GM12878 (cell line): ENCODE results near the gene NFYA. TPM values are rescaled to one million over a fixed set of nuclear protein-coding genes. Genes with fewer than 3 reads are reported as not detected.

Experiments
- BRCA1 ChIP-seq: IDR thresholded peaks from 2 replicates; pipeline ENCODE4 v1.6.1; 2011; ENCODE audit warnings: low read depth, low read length, improper control_type of control experiment
- FOXK2 ChIP-seq: fragments of 450-650 bp; IDR thresholded peaks from 2 replicates; pipeline ENCODE4 v1.6.1; 2017; ENCODE audit warnings: mild to moderate bottlenecking, moderate library complexity
- GATAD2B ChIP-seq: fragments of 450-650 bp; conservative IDR thresholded peaks from 2 replicates; pipeline ENCODE4 v1.6.1; 2017; ENCODE audit warnings: low read depth, mild to moderate bottlenecking, moderate library complexity
- HCFC1 ChIP-seq: fragments of 150-350 bp; IDR thresholded peaks from 2 replicates; pipeline ENCODE4 v1.6.1; 2014; ENCODE audit warnings: low read length
- JUND ChIP-seq: IDR thresholded peaks from 2 replicates; pipeline ENCODE4 v1.6.1; 2012; ENCODE audit warnings: low read depth, mild to moderate bottlenecking, low read length, improper control_type of control experiment, moderate library complexity
- MTA2 ChIP-seq: fragments of 450-650 bp; IDR thresholded peaks from 2 replicates; pipeline ENCODE4 v1.6.1; 2016; ENCODE audit warnings: low read depth, mild to moderate bottlenecking, moderate library complexity
- MYB ChIP-seq: fragments of 150-350 bp; IDR thresholded peaks from 2 replicates; pipeline ENCODE4 v1.6.1; 2014; ENCODE audit warnings: mild to moderate bottlenecking, low read depth, low read length, borderline replicate concordance
- NFIC ChIP-seq: IDR thresholded peaks from 2 replicates; pipeline ENCODE4 v1.6.1; 2012; ENCODE audit warnings: low read depth, mild to moderate bottlenecking, inconsistent platforms, low read length, moderate library complexity
- RUNX3 ChIP-seq: IDR thresholded peaks from 2 replicates; pipeline ENCODE4 v1.6.1; 2012; ENCODE audit warnings: low read length, inconsistent platforms
- SMAD1 ChIP-seq: fragments of 450-650 bp; IDR thresholded peaks from 2 replicates; pipeline ENCODE4 v1.6.1; 2018; ENCODE audit warnings: mild to moderate bottlenecking, low read depth; ENCODE audit not compliant: partially characterized antibody
- TCF3 ChIP-seq: IDR thresholded peaks from 2 replicates; pipeline ENCODE4 v1.6.1; 2012; ENCODE audit warnings: low read depth, mild to moderate bottlenecking, low read length, borderline replicate concordance; ENCODE audit not compliant: insufficient read depth
- polyA plus RNA-seq, 11 experiments: library from polyadenylated mRNA; depleted of rRNA in 4 of 11; unstranded in 6 of 11; stranded (reverse) in 5 of 11; fragments of >200 nt; fragmentation: Nextera tagmentation in 4 of 11; fragmentation: Illumina TruSeq in 1 of 11; extraction: Ambion mirVana in 4 of 11; extraction: Trizol in 1 of 11; gene quantifications; 1 replicate in 1 of 11; 2 replicates in 10 of 11; pipeline versions ENCODE4 v1.2.1 to v1.2.3, GENCODE V29; 2011 to 2016; ENCODE audit warnings: inconsistent platforms in 2 of 11, missing spikeins in 2 of 11, low read depth in 1 of 11
- total RNA-seq, 4 experiments: library from RNA; depleted of rRNA in 3 of 4; stranded (reverse); fragments of >200 nt in 3 of 4; fragmentation: Illumina TruSeq in 1 of 4; extraction: Trizol in 1 of 4; gene quantifications; 2 replicates each; pipeline versions ENCODE4 v1.2.1 to v1.2.3, GENCODE V29; 2013 to 2021
- TF ChIP-seq, protein P1 (sequence below): IDR thresholded peaks from 2 replicates; pipeline ENCODE4 v1.6.1; 2012; ENCODE audit warnings: mild to moderate bottlenecking, low read depth, low read length
- TF ChIP-seq, protein P2 (sequence below): IDR thresholded peaks from 2 replicates; pipeline ENCODE4 v1.6.1; 2012; ENCODE audit warnings: low read length, inconsistent platforms

The NFYA gene
- total and polyA plus RNA-seq, 10 of the 15 experiments (the other 5 are each of a cell fraction or from before 2014, with no cell fraction given) = 6.4 to 36.5 (median 19.1) TPM

DNA sequence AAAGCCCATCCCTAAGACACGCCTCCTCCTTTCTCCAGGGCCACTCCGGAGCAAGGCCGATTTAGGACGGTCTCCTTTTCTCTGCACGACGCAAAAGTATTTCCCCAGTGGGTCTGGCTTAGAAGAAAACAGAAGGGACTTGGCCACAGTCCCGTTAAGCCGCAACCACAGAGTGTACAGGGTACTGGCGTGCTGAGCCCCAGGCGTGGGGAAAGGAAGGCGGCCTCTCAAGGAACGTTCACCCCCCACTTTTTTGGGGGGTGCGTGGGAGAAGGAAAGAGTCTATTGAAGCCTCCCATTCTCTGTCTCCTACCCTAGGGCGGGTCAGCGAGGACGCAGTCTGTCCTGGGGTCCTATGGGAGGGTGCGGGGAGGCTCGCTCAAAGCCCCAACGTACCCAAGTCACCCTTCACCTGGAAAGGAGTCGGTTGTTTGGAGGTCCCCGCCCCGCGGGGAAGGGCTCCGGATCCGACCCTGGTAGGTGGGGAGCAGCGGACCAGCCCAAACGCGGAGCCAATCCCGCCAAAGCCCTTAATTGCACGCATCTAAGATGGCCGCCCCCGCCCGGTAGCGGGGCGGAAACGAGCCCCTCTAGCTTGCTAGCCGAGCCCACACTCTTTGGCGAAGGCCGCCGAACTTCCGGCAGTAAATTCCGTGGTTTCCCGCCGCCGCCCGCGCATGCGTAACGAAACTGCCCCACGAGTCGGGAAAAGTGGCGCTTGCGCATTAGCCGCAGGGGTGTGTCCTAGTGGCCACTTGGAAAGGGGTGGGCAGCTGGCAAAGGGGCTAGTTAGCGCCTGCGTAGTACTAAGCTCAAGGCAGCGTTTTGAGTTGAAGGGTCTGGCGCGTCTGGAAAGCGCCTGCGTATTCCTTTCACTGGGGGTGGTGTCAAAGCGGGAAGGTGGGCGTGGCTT, 595 bp upstream of the NFYA start, which contains the start of gene OARD1 (continued):
- TF ChIP-seq RUNX3 (peak; percentile 53), FOXK2 (no peak), TCF3 (0 out of 2 replicates have a peak, but pooled peaks have one; percentile 15), MTA2 (peak; percentile 56; the same call in 1 of the 2 replicates), GATAD2B (no peak; the same call in 1 of the 2 replicates), HCFC1 (peak; percentile 79), JUND (0 out of 2 replicates have a peak, but pooled peaks have one; percentile 11), SMAD1 (no peak), NFIC (no peak), MYB (no peak), BRCA1 (no peak)
- TF ChIP-seq, protein P1, sequence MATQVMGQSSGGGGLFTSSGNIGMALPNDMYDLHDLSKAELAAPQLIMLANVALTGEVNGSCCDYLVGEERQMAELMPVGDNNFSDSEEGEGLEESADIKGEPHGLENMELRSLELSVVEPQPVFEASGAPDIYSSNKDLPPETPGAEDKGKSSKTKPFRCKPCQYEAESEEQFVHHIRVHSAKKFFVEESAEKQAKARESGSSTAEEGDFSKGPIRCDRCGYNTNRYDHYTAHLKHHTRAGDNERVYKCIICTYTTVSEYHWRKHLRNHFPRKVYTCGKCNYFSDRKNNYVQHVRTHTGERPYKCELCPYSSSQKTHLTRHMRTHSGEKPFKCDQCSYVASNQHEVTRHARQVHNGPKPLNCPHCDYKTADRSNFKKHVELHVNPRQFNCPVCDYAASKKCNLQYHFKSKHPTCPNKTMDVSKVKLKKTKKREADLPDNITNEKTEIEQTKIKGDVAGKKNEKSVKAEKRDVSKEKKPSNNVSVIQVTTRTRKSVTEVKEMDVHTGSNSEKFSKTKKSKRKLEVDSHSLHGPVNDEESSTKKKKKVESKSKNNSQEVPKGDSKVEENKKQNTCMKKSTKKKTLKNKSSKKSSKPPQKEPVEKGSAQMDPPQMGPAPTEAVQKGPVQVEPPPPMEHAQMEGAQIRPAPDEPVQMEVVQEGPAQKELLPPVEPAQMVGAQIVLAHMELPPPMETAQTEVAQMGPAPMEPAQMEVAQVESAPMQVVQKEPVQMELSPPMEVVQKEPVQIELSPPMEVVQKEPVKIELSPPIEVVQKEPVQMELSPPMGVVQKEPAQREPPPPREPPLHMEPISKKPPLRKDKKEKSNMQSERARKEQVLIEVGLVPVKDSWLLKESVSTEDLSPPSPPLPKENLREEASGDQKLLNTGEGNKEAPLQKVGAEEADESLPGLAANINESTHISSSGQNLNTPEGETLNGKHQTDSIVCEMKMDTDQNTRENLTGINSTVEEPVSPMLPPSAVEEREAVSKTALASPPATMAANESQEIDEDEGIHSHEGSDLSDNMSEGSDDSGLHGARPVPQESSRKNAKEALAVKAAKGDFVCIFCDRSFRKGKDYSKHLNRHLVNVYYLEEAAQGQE = no peak
- TF ChIP-seq, protein P2, sequence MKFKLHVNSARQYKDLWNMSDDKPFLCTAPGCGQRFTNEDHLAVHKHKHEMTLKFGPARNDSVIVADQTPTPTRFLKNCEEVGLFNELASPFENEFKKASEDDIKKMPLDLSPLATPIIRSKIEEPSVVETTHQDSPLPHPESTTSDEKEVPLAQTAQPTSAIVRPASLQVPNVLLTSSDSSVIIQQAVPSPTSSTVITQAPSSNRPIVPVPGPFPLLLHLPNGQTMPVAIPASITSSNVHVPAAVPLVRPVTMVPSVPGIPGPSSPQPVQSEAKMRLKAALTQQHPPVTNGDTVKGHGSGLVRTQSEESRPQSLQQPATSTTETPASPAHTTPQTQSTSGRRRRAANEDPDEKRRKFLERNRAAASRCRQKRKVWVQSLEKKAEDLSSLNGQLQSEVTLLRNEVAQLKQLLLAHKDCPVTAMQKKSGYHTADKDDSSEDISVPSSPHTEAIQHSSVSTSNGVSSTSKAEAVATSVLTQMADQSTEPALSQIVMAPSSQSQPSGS = no peak
